A673 (cell line): ENCODE data around the gene SLC22A2.

Experiments
- EZH2 ChIP-seq: fragments of 200-600 bp; sonication (generic); IDR thresholded peaks from 2 replicates; pipeline ENCODE4 v1.6.1; 2017; ENCODE audit warnings: borderline replicate concordance, low read depth, mild to moderate bottlenecking, mixed read lengths, antibody characterized with exemption, low read length; ENCODE audit not compliant: poor library complexity, severe bottlenecking
- TF ChIP-seq, protein P1 (sequence below): fragments of 300-800, 200-600 bp; sonication (generic); conservative IDR thresholded peaks from 2 replicates; pipeline ENCODE4 v1.5.1; 2017; ENCODE audit warnings: low read depth, mild to moderate bottlenecking, antibody characterized with exemption, low read length, moderate library complexity, mixed read lengths

DNA sequence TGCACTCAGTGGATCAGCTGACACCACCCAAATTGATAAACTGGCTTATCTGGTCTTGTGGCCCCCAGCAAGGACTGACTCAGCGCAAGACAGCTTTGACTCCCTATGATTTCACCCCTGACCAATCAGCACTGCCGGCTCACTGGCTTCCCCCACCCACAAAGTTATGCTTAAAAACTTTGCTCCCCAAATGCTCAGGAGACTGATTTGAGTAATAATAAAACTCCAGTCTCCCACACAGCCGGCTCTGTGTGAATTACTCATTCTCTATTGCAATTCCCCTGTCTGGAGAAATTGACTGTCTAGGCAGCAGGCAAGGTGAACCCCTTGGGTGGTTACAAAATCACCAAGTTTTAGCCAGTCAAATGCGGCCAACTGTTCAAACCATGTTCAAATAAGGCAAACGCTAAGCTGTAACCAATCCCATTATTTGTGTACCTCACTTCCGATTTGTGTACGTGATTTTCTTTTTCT, 32.5 kb downstream of the SLC22A2 start:
- TF ChIP-seq, protein P1, sequence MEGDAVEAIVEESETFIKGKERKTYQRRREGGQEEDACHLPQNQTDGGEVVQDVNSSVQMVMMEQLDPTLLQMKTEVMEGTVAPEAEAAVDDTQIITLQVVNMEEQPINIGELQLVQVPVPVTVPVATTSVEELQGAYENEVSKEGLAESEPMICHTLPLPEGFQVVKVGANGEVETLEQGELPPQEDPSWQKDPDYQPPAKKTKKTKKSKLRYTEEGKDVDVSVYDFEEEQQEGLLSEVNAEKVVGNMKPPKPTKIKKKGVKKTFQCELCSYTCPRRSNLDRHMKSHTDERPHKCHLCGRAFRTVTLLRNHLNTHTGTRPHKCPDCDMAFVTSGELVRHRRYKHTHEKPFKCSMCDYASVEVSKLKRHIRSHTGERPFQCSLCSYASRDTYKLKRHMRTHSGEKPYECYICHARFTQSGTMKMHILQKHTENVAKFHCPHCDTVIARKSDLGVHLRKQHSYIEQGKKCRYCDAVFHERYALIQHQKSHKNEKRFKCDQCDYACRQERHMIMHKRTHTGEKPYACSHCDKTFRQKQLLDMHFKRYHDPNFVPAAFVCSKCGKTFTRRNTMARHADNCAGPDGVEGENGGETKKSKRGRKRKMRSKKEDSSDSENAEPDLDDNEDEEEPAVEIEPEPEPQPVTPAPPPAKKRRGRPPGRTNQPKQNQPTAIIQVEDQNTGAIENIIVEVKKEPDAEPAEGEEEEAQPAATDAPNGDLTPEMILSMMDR: no peak
- no peak for TF ChIP-seq EZH2
